AG10803 (cell line): ENCODE measurements around the gene LDOC1.
"Not testable (repeated sequence)": the region's sequence is repeated elsewhere in the genome, so short reads cannot be mapped to it uniquely, and the experiment has no call there.

Source experiments
- DNase-seq: peaks from one replicate; pipeline ENCODE4 v3.0.0; 2010; ENCODE audit warnings: low read depth
- H3K4me3 ChIP-seq: 2 replicates; pipeline ENCODE4 v1.5.1; 2011; ENCODE audit warnings: mild to moderate bottlenecking, low read length, control low read depth
- CTCF ChIP-seq: conservative IDR thresholded peaks from 2 replicates; pipeline ENCODE4 v1.5.1; 2011; ENCODE audit warnings: mild to moderate bottlenecking, low read length, control low read depth, inconsistent platforms

LDOC1 gene

GRCh38 chrX:141183000-141183399, 6.1 kb upstream of the LDOC1 start:
- no peak for TF ChIP-seq CTCF
- DNase-seq = no peak
- no peak overlapping the region for H3K4me3 ChIP-seq

GRCh38 chrX:141180851-141181250, 3.9 kb upstream of the LDOC1 start:
- TF ChIP-seq CTCF = no peak
- DNase-seq = no peak
- H3K4me3 ChIP-seq = no peak overlapping the region

- DNase-seq = no peak
- peak overlapping the region; percentile 73 for H3K4me3 ChIP-seq
- TF ChIP-seq CTCF = no peak
Observed at GRCh38 chrX:141175786-141176185, 1.1 kb downstream of the LDOC1 start.

GRCh38 chrX:141164406-141164805, 12.5 kb downstream of the LDOC1 start:
- no peak overlapping the region for H3K4me3 ChIP-seq
- TF ChIP-seq CTCF = no peak
- no peak for DNase-seq

GRCh38 chrX:141158084-141158483, 18.8 kb downstream of the LDOC1 start:
- TF ChIP-seq CTCF = no peak
- H3K4me3 ChIP-seq = no peak overlapping the region
- DNase-seq = no peak

- not testable (repeated sequence) for H3K4me3 ChIP-seq, DNase-seq
Observed at GRCh38 chrX:141155231-141155630, 21.7 kb downstream of the LDOC1 start.

- H3K4me3 ChIP-seq = no peak overlapping the region
- no peak for TF ChIP-seq CTCF
- DNase-seq = no peak
Observed at GRCh38 chrX:141142946-141143345, 34.0 kb downstream of the LDOC1 start.

- no peak for TF ChIP-seq CTCF
- H3K4me3 ChIP-seq = no peak overlapping the region
- DNase-seq = no peak
Observed at GRCh38 chrX:141133272-141133671, 43.7 kb downstream of the LDOC1 start.
